Muscle layer of colon (tissue), 2 donors: ENCODE results near the gene HSPB8.
A peak's percentile ranks its signal among the peaks of the same experiment; 100 is the strongest.

Experiments used
- H3K27ac ChIP-seq: one replicate; pipeline ENCODE4 v1.7.0; 2013; ENCODE audit warnings: low read depth, mild to moderate bottlenecking, low read length, moderate library complexity
- H3K27me3 ChIP-seq, 2 donors: one replicate each; pipeline ENCODE4 v1.7.0; 2013; ENCODE audit warnings: low read length in 2 of 2, mild to moderate bottlenecking in 2 of 2; ENCODE audit not compliant: insufficient read depth in 2 of 2, control insufficient read depth in 1 of 2
- H3K36me3 ChIP-seq: one replicate; pipeline ENCODE4 v1.7.0; 2013; ENCODE audit warnings: mild to moderate bottlenecking, low read length; ENCODE audit not compliant: insufficient read depth
- H3K4me1 ChIP-seq: one replicate; pipeline ENCODE4 v1.7.0; 2013; ENCODE audit warnings: mild to moderate bottlenecking, low read length; ENCODE audit not compliant: insufficient read depth
- H3K4me3 ChIP-seq, 2 donors: one replicate each; pipeline ENCODE4 v1.7.0; 2013; ENCODE audit warnings: low read length in 2 of 2, low read depth in 1 of 2, mild to moderate bottlenecking in 1 of 2, moderate library complexity in 1 of 2
- H3K9ac ChIP-seq: one replicate; pipeline ENCODE4 v1.7.0; 2013; ENCODE audit warnings: low read length
- H3K9me3 ChIP-seq: one replicate; pipeline ENCODE4 v1.7.0; 2013; ENCODE audit warnings: mild to moderate bottlenecking, low read length
- donor health status: abdominal sarcoma.
- donor health status: Adenocarcinoma of cecum.

The HSPB8 gene

GRCh38 chr12:119183942-119184695 lies 5.4 kb downstream of the HSPB8 start:
- Histone ChIP-seq H3K9me3 (no peaks in the 10 kb centered on the region), H3K27me3 (no peaks in the 10 kb centered on the region), H3K4me3 (peak overlapping the region; percentile 30 to 99), H3K4me1 (peaks cover 48% of the 10 kb centered on the region), H3K36me3 (peaks cover 36% of the 10 kb centered on the region), H3K9ac (peak overlapping the region; percentile 41), H3K27ac (peak overlapping the region; percentile 77)

GRCh38 chr12:119195256-119195655 lies 16.5 kb downstream of the HSPB8 start:
- H3K9ac ChIP-seq, result no peak overlapping the region
- no peaks in the 10 kb centered on the region for H3K27me3 ChIP-seq
- H3K4me3 ChIP-seq, result no peak overlapping the region
- H3K4me1 ChIP-seq, result peaks cover 31% of the 10 kb centered on the region
- H3K36me3 ChIP-seq, result peaks cover 48% of the 10 kb centered on the region
- H3K27ac ChIP-seq, result no peak overlapping the region
- H3K9me3 ChIP-seq, result no peaks in the 10 kb centered on the region

GRCh38 chr12:119198440-119198839 lies 19.7 kb downstream of the HSPB8 start:
- H3K9me3 ChIP-seq, result no peaks in the 10 kb centered on the region
- no peaks in the 10 kb centered on the region for H3K27me3 ChIP-seq
- no peak overlapping the region for H3K4me3 ChIP-seq
- H3K9ac ChIP-seq, result no peak overlapping the region
- peaks cover 31% of the 10 kb centered on the region for H3K4me1 ChIP-seq
- peaks cover 20% of the 10 kb centered on the region for H3K36me3 ChIP-seq
- peak overlapping the region; percentile 58 for H3K27ac ChIP-seq

DNA sequence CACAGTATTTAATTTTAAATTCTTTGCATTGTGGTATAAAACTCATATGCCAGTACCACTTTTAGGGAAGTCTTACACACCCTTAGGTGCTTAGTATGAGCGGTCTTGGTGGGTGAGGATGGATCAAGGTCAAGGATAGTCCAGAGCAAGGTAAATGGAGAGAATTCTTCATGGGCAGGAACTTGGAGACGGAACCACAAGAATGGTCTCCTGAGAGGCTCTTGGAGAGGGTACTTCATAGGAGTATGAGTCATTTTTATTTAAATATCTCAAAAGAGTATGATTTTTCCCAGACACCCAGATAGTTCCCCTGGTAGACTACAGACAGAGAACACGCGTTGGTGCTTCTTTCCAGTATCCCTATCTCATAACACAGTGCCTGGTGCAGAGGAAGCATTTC lies 21.9 kb downstream of the HSPB8 start:
- no peaks in the 10 kb centered on the region for H3K9me3 ChIP-seq
- H3K27me3 ChIP-seq, result no peaks in the 10 kb centered on the region
- H3K9ac ChIP-seq, result no peak overlapping the region
- H3K4me1 ChIP-seq, result peaks cover 51% of the 10 kb centered on the region
- H3K27ac ChIP-seq, result no peak overlapping the region
- no peaks in the 10 kb centered on the region for H3K36me3 ChIP-seq
- no peak overlapping the region for H3K4me3 ChIP-seq

DNA sequence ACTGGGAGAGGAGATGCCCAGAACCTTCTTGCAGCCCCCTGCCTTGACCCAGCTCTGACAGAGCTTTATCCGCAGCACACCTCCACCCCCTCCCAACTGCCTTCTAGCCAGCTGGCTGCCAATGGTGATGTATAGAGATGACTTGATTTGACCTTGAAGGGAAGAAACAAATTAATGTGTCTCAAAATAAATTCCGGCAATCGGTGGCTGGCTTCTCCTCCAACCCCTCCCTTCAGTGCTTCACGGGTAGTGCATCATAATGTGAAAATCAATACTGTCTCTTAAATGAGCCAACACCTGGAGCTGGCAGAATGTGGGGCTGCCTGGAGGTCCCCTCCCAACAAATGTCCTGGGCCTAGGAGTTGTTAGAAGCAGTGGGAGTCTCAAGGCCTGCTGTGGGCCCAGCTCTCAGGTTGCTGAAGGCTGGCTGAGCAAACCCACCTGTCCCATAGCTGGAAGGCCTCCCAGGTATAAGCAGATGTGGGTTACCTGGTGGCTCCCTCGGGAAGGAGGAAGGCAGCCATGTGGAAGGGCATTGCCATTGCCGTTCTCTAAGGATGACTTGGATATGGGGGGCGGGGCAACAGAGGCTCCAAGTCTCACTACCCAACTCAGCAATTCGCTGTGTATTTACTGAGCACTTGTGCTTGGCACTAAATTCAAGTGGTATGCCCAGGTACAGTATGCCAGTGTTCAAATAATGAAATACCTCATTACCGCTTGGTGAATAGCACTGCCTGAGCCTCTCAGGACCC lies 23.2 kb downstream of the HSPB8 start:
- Histone ChIP-seq H3K27ac (no peak overlapping the region), H3K4me1 (peaks cover 59% of the 10 kb centered on the region), H3K9ac (no peak overlapping the region), H3K9me3 (no peaks in the 10 kb centered on the region), H3K27me3 (no peaks in the 10 kb centered on the region), H3K4me3 (no peak overlapping the region), H3K36me3 (no peaks in the 10 kb centered on the region)

DNA sequence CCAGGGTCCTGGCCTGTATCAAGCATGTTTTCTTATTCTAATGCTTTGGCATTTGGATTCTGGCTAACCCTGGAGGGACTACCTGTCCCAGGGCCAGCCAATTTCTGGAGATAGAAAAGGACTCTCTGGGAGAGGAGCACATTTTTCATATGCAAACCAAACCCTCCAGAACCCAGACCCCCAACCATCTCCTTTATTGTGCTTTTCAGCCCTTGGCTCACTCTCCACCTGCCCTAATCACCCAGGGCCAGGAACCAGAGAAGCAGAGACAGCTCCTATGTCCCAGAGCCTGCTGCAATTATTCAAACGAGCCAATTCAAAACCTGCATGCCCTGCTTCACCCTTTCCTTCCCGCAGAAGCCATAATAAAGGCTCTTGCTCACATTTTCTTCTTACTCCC lies 23.8 kb downstream of the HSPB8 start:
- H3K36me3 ChIP-seq, result no peaks in the 10 kb centered on the region
- H3K4me3 ChIP-seq, result no peak overlapping the region
- H3K27me3 ChIP-seq, result no peaks in the 10 kb centered on the region
- H3K9me3 ChIP-seq, result no peaks in the 10 kb centered on the region
- no peak overlapping the region for H3K9ac ChIP-seq
- no peak overlapping the region for H3K27ac ChIP-seq
- H3K4me1 ChIP-seq, result peaks cover 63% of the 10 kb centered on the region

- Histone ChIP-seq H3K27ac (no peak overlapping the region), H3K36me3 (no peaks in the 10 kb centered on the region), H3K9me3 (no peaks in the 10 kb centered on the region), H3K4me1 (peaks cover 63% of the 10 kb centered on the region), H3K9ac (no peak overlapping the region), H3K27me3 (no peaks in the 10 kb centered on the region), H3K4me3 (no peak overlapping the region)
These were observed 25.4 kb downstream of the HSPB8 start for GRCh38 chr12:119204131-119204530.

GRCh38 chr12:119204671-119205285 lies 26.0 kb downstream of the HSPB8 start:
- Histone ChIP-seq H3K27me3 (no peaks in the 10 kb centered on the region), H3K9ac (no peak overlapping the region)

GRCh38 chr12:119206348-119207062 lies 27.8 kb downstream of the HSPB8 start:
- Histone ChIP-seq H3K27me3 (no peaks in the 10 kb centered on the region), H3K27ac (peak overlapping the region; percentile 74), H3K9ac (no peak overlapping the region), H3K4me1 (peaks cover 61% of the 10 kb centered on the region), H3K4me3 (no peak overlapping the region), H3K9me3 (no peaks in the 10 kb centered on the region), H3K36me3 (no peaks in the 10 kb centered on the region)

More at GRCh38 chr12:119204671-119205285, 26.0 kb downstream of the HSPB8 start:
- Histone ChIP-seq H3K4me1 (peaks cover 61% of the 10 kb centered on the region), H3K27ac (peak overlapping the region; percentile 27), H3K4me3 (peak overlapping the region in 1 of 2 donors; percentile 0), H3K36me3 (no peaks in the 10 kb centered on the region), H3K9me3 (no peaks in the 10 kb centered on the region)

DNA sequence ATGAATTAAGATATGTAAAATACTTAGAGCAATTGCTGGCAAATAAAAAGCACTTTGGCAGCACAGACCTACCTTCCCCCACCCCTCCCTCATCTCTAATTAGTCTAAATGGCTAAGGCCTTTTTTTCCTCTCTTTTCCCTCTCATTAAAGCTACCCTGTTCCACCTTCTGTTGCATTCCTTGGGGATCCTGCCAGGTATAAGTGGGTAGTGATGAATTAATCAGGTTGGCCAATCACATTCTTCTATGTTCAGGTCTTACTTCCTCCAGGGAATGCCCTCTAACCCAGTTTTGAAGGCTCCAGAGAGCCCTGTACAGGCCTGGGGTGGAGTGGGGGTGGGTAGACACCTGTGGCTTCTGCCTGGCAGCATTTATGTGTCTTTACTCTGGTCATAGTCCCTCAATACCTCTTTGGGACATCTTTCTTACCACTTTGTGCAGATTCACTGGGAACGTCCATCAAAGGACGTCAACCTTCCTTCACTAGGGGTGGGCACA lies 28.4 kb downstream of the HSPB8 start:
- no peaks in the 10 kb centered on the region for H3K27me3 ChIP-seq
- H3K36me3 ChIP-seq, result no peaks in the 10 kb centered on the region
- H3K9ac ChIP-seq, result no peak overlapping the region
- peak overlapping the region; percentile 74 for H3K27ac ChIP-seq
- H3K4me1 ChIP-seq, result peaks cover 61% of the 10 kb centered on the region
- no peak overlapping the region for H3K4me3 ChIP-seq
- H3K9me3 ChIP-seq, result no peaks in the 10 kb centered on the region

GRCh38 chr12:119208626-119209061 lies 29.9 kb downstream of the HSPB8 start:
- Histone ChIP-seq H3K4me1 (peaks cover 49% of the 10 kb centered on the region), H3K9ac (peak overlapping the region; percentile 13), H3K27me3 (no peaks in the 10 kb centered on the region), H3K36me3 (no peaks in the 10 kb centered on the region), H3K27ac (peak overlapping the region; percentile 70), H3K4me3 (no peak overlapping the region), H3K9me3 (no peaks in the 10 kb centered on the region)
